CD4-positive, alpha-beta T cell treated with Interleukin-6 for 4 hours (primary cell): ENCODE data around the gene SLC26A1.
"Not testable (repeated sequence)": the region's sequence is repeated elsewhere in the genome, so short reads cannot be mapped to it uniquely, and the experiment has no call there.

Experiments used
- DNase-seq: peaks from one replicate; pipeline ENCODE4 v3.0.0-alpha.2; 2020; ENCODE audit warnings: mixed read lengths

Gene SLC26A1

DNA sequence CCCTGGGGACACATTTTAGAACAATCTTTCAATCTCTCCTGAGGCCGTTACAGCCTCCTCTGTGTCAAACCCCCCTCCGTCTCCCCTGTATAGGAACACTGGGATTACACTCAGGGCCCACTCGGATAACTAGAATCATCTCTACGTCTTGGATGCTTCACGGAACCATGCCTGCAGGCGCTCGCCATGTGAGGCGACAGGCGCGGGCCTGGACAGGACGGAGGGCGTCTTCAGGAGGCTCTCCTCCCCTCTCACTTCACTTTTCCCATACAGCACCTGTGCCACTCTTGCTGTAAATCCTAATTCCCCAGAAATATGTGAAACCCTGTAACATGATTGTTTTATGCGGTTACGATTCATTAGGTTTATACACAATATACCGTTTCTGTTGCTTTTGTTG is 10.4 kb downstream of the SLC26A1 start:
- no peak for DNase-seq

DNA sequence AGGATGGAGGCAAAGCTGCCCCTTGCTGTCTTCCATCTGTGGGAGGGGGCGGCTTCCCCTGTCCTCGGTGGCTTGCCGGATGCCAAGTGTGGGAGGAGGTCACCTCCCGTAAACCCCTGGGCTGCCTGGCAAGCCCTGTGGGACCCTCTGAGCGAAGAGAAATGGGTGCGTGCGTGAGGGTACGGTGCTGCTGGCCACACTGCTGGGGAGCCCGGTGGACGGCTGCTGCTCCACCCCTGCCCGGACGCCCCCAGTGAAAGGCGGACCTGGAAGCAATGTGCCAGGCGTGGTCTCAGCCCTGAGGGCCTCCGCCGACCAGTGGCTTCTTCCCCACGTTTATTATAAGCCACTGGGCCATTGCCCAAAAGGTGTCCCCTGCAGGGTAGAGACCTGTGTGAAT is 10.9 kb downstream of the SLC26A1 start:
- DNase-seq = no peak

DNA sequence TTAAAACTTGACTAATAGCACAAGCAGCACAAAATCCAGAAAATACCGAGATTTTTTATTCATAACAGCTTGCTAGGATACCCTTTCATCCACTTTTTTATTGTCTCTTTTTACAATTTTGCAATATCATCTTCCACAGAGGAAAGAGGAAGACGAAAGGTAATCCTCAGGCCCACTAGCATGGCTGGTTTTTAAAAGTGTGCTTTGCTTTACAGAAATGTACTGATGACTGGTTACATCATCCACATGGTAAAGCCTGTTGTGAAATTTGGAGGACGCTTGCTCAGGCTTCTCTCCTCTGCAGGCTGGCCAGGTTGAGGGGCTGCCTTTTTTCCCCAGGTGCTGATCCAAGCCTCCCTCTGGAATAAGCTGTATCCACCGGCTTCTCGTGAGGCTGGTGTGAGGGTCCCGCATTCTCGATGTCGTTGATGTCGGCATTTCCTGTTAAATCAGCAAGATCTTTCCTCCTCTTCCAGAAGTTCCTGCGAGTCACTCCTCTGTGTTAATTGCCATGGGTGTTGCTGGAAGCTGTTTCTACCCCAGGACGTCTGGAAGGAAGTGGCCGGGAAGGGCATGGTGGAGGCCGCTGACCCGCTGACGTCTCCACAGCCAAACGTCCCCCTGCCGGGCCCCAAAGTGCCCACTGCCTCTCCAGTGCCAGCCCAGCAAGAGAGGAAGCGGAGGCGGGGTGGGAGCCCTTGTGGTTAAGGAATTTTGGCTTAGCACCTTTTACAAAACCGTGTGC is 14.1 kb downstream of the SLC26A1 start:
- DNase-seq = no peak

DNA sequence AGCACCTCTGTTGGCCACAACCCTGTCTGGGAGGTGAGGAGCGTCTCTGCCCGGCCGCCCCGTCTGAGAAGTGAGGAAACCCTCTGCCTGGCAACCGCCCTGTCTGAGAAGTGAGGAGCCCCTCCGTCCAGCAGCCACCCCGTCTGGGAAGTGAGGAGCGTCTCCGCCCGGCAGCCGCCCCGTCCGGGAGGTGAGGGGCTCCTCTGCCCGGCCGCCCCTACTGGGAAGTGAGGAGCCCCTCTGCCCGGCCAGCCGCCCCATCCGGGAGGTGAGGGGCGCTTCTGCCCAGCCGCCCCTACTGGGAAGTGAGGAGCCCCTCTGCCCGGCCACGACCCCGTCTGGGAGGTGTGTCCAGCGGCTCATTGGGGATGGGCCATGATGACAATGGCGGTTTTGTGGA is 17.2 kb downstream of the SLC26A1 start:
- DNase-seq = not testable (repeated sequence)

DNA sequence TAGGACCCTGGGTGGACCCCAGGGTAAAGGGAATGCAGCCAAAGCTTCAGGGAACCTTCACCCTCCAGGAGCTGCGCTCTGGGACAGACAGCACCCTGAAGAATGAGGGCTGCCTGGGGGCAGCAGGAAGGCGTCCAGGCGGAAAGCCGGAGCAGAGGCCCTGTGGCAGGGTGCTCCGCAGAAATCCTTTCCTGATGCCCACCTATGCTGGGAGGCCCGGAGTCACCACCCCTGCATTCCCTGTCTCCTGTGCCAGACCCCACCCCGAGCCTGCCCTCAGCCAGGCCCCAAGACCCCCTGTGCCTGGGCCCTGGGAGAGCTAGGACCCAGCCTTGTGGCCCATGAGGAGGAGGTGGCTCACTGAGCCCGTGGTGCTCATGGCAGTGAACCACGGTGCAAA is 18.5 kb downstream of the SLC26A1 start:
- no peak for DNase-seq

DNA sequence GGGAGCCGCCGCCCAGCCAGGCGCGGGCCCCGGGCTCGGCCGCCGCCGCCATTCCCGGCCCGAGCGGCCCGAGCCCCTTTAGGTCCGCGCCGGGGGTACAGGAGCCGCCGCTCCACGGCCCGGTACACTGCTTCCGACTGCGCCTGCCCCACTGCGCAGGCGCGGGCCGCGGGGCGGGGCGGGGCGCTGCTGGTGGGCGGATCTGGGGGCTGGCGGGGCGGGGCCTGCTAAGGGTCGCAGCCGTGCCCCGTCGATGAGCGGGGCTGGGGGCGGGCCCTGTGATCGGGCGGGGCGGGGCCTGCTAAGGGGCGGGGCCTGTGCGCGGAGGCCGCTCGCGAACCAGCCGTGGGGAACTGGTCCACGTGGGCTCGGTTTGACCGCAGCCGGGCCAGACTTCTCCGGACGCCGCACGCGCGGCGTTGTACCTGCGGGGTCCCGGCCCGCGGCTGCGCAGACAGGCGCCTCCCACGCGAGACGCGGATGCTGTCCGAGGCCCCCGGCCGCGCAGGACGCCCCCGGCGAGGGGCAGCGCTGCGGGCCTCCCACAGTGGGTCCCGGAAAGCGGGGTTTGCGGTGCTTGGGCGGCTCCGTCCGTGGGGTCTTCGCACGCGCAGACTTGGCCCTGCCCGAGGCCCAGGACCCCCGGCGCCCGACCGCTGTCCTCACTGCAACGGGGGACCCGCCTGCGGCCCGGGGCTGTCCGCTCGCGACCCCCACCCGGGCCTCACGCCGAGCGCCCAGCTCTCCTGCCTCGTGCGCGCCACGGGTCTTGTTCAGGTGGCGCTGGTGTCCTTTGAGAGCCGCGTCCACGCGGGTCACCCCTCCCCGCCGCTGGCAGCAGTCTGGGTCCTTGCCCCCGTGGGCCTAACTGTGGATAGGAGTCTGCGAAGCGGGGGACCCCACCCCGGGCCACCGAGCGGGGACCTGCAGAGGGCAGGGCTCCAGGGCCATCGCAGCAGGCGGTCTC is 19.5 kb downstream of the SLC26A1 start, which contains the start of gene DGKQ:
TSS of gene DGKQ (minus strand) at position 139 of the 967 bp plus-strand sequence. CDS start at position 52, 87 bp downstream.
- peak; percentile 89 for DNase-seq

DNA sequence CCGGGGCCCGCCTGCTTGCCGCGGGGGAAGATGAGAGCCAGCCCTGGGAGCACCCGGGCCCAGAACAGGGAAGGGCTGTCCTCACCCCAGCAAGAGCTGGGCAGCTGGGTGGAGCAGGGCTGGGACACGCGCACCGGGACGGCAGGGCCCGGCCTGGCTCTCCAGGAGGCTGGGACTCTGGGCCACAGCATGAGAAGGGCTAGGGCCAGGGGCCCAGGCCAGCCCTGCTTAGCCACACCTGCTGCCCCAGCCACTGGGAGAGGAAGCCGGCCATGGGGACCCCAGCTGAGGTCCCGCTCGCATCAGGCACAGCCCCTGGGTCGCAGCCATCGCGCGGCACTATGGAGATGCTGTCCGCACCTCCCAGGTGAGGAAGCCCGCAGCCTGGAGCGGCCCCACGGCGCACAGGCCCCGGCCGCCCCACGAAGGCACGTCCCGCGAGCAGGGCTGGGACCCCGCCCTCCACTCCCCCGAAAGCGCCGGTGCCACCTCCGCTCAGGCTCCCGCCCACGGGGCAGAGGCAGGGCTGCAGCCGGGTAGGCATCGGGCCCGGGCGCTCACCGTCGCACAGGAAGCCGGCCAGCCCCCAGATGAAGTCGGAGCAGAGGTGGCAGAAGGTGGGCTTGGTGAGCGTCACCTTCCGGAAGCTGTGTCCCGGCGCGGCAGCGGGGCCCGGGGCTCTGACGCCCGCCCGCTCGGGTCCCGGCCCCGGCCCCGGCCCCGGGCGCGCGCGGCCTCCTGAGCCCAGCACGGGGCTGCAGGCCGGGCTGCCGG is 20.4 kb downstream of the SLC26A1 start:
- DNase-seq = peak; percentile 67

DNA sequence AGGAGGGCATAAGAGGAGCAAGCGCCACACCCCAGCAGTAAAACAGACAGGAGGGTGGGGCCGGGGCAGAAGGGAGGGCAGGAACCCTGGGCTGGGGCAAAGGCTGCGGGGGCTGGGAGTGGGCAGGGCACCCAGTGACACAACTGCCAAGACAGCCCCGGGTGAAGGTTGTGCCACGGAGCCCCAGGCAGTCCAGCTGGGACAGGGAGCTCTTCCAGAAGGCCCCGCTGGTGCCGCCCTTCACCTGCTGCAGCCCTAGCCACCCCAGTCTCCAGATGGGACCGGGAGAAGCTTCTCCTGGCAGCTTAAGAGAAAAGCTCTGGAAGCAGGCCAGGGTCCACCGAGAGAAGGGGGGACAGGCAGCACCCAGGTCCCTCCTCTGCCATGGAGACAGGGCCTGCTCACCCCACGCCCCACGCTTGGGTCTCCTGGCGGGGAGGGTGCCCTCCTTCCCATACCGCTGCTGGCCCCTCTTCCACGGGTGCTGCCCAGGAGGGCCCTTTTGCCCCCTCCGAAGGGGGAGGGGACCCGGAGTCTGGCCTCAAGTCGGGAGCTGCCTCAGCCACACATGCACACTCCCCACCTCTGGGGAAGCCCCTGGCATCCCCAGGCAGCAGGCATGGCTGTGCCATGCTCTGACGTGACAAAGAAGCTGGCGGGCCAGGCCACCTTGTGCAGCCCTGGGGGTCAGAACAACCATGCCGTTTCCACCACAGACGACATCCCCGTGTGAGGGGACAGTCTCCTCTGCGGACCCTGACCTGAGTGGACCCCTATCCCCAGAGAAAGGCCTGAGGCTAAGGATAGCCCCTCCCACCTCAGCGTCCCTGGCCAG is 21.3 kb downstream of the SLC26A1 start:
- DNase-seq = no peak

DNA sequence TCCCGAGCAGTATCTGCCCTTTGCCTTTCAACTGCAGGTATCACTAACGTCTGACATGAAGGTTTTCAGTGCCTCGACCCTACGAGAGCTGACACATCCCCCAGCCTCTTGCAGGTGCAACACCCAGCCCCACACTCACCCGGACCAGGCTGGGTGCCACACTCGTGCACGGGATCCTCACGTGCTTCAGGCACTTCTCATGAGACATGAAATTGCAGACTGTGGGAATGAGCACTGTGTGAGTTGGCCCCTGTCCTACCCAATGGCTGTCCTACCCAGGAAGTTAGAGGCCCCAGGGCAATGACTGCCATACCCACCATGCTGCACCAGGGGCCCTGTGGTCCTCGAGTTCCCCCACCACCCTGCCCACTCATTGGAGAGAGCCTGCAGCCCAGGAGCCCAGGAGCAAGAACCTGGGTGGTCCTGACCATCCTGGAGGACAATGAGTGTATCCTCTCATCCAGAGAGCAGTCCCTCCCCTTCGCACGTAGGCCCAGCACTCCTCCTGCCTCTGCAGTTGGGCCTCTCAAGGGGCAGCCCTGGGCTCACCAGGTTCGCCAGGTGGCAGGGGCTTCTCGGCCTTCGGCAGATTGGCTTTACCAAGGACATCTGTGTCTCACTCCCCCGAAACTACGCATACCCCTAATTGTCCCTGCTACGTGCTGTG is 22.2 kb downstream of the SLC26A1 start:
- DNase-seq = no peak

DNA sequence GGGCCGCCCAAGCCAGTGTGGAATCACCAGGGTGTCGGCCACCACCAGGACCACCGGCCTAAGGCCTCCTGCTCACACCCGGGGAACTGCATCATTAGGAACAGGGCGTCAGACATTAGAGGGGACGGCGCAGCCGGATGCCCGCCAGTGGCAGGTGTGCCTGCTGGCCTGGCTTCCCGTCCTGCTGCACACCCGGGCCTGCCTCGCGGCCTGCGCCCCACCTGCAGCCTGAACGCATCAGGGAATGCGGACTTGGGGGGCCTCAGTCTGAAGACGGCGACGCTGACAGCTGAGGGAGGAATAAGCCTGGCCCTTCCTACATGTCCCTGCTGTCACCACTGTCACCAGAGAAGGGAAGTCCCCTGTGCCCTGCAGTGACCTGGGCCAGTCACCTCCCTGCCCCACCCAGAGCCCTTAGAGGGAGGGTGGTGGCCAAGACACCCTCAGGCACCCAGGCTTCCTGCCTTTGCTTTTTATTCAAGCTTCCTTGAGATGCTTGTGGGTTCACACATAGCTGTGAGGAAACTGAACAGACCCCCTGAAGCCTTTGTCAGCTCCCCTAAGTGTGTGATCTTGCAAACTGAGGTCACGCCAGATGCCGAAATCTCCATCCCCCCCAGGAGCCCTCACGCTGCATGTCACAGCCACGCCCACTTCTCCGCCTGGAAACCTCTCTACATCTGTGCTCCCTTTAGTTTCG is 23.0 kb downstream of the SLC26A1 start:
- no peak for DNase-seq

DNA sequence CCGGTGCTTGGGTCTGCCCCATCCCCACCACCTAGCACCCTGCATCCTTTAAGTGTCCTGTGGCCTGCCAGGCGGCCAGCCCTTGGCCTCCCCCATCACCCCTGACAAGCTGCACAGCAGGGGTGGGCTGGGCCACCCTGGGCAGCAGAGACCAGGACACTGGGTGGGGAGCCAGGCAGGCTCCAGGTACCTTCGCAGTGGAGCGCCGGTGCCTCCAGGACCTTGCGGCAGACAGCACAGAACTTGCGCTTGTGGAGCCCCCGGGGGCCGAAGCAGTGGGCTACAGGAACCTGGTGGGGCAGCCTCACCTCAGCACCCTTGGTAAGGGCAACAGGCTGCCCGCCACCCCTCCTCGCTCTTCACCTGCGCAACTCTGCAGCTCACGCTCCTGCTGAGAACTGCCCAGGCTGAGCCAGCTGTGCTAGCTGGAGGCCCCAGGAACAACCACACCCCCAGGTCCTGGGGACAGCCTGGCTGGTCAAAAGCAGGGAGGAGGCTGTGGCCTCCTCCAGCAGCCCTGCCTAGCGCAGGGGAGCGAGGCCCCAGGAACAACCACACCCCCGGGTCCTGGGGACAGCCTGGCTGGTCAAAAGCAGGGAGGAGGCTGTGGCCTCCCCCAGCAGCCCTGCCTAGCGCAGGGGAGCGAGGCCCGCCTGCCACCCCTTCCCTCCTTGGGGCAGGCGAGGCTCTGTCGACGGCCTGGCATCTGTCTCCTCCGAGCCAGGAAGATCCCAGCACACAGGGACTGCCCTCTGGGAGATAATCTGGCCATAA is 24.4 kb downstream of the SLC26A1 start:
- DNase-seq = no peak

DNA sequence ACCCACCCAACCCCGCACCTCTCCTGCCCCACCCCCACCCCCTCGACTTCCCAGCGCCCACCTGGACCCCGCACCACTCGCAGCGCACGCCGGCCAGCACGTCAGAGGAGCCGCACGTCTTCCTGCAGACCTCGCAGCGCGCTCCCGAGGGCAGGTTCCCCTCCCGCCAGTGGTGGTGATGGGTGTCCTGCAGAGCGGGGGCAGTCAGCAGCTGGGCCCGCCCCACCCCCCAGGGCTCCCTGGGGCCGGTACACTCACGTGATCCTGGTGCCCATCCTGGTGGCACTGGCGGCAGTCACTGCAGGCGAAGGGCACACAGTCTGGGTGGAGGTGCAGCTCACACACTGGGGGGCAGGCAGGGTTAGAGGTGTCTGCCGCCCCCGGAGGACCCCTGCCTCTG is 25.0 kb downstream of the SLC26A1 start:
- DNase-seq = no peak

DNA sequence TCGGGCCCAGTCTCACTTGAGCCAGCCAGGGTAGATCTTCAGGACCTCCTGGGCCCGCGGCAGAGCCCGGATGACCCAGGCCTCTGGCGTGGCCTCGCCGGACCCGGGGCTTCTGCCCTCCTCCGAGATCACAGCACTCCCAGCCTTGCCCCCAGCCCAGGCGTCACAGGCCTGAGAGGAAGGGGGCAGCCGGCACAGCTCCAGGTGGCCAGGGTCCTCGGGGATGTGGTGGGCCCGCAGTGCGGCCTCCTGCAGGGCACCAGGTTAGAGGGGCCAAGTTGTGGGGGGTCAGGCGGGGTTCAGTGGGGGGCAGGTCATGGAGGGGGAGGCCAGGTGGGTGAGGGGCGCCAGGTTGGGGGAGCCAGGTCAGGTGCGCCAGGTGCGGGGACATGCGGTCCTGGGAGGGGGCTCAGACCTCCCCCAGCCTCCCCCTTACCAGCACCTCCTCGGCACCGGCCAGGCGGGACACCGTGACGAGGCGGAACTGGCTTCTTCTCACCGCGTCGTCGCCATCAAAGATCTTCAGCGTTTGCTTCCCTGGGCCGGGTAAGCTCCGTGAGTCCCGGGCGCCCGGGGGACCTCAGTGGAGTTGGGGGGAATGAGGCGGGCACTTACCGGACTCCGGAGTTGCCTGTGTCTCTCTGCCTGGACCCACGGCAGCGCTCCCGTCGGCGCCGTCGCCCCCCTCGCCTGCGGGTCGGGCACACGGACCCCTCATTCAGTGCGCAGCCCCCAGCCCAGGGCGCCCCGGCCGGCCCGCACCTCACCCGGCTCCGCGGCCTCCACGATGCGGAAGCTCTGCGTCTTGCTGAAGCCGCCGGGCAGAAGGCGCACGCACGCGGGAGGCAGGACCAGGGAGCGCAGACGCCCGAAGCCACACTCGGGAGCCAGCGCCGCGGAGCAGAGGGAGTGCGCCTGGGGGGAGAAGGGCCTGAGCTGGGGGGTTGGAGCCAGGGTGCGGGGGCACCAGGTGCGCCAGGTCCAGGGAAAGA is 25.8 kb downstream of the SLC26A1 start:
- no peak for DNase-seq

DNA sequence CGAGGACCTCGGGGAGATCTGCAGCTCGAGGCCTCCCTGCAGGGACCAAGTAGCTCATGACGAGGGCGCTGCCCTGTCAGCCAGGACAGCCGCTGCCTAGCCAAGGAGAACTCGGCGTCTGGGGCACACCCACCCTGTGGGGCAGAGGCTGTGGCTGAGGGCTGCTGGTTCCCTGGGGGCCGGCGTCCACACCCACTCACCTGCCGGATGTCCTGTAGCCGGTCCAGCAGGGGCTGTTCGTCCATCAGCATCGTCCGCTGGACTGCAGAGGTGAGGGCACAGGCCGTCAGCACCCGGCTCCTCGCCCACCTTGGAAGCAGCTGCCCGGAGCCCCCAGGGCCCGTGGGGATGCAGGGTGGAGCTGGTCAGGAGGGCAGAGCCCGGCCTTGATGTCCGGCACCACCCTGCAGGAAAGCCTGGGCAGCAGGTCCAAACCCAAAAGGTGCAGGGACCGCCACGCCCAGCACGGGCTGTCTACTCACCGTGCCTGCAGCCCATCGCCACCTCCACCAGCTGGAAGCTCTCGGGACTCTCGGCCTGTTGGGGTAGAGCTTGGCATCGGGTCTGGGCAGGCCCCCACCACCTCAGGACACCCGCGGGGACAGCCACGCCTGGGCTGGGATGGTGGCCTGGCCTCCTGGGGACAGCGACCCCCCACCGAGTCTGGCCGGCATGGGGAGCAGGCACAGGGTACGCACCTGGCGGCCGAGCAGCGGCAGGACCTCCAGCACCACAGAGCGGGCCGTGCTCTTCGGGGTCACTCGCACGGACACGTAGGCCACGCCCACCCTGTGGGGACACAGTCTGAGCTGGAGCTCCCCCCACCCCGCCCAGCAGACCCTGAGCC is 26.7 kb downstream of the SLC26A1 start:
- no peak for DNase-seq

DNA sequence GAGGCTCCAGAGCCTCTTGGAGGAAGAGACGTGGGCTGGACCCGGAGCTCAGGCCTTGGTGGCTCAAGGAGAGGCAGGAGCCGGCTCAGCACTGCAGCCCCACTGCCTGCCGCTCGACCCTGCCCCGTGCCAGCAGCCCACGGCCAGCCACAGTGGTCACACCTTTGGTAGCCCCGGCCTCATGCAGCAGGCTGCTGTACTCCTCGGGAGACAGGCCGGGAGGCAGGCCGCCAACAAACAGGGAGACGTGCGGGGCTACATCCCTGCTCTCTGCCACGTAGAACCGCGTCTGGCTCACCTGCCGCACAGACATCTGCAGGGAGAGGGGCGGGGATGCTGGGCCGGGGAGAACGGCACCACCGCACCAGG is 27.5 kb downstream of the SLC26A1 start:
- no peak for DNase-seq

DNA sequence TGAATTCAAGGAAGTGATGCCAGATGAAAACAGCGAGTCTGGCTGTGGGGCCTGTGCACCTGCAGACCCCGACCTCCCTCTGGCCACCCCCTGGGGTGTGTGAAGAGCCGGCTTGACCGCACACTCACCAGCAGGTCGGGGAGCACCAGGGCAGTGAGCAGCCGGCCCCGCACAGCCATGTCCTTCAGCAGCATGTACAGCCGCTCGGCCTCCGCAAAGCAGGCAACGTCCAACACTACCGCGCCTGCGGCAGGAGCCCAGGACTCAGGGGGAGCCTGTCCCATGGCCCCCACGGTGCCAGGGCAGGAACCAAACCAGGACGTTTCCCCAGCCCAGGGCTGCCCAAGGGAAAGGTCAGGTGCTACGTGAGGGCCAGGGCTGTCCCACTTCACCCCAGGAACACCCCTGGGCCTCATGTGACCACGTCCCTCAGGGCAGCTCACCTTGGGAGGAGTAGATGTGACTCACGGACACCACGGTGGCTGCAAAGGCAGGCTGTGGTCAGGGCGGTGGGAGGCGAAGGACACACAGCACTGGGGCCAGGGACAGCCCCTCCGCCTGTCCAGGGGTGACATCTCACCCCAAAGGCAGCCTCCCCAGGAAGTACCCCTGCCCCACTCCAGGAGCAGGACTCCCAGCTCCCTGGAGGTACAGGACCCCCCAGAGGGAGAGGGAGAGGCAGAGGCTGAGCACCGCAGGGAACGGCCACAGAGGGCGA is 28.0 kb downstream of the SLC26A1 start:
- DNase-seq = no peak

DNA sequence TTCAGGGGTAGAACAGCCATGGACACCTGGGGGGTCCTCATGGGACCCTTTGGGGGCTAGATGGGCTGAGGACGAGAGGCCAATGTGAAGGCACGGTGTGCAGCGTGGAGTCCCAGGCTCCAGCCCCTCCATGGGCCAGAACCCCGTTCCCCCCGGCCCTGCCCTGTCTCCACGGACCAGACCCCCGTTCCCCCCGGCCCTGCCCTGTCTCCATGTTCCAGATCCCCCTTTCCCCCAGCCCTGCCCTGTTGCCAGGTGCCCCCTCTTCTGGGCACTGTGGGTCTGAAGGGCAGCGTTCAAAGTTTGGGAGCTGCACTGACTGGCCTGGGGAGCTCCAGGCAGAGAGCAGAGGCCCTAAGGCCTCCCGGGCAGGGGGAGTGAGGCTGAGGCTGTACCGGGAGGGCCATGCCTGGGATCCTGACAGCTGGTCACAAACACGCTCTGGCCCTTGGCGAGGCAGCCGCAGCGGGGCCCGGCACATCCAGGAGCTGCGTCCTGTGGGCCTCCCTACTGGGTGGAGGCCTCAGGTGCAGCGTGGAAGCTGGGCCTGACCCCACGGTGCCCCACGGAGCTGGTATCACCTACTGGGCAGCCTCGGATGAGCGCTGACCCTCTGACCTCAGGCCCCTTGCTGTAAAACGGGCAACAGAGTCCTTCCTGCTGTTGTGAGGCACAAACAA is 28.7 kb downstream of the SLC26A1 start:
- DNase-seq = no peak
